IMR-90 (cell line): ENCODE results near the gene KRTAP12-2. TPM values are rescaled to one million over a fixed set of nuclear protein-coding genes. Genes with fewer than 3 reads are reported as not detected.

Source experiments
- ATAC-seq: fragments of 200-7000 bp; cut with Tn5 transposase; 2 replicates; pipeline ENCODE4 v1.9.1; 2020; ENCODE audit warnings: low read depth, mild to moderate bottlenecking, moderate library complexity
- BruUV-seq: library from RNA; stranded (reverse); fragments of 400-500 nt; replicated peaks from 2 replicates; lab custom pipeline; 2021; lab: Mats Ljungman, UMichigan
- CTCF ChIA-PET: fragments of 300-600 bp; formaldehyde crosslinking; extraction: SDS; loops from one replicate; lab custom pipeline; 2021; ENCODE audit warnings: antibody characterized with exemption; lab: Yijun Ruan, JAX
- POLR2A ChIA-PET: fragments of 300-600 bp; sonication (Branson Sonifier 250); formaldehyde crosslinking; loops from one replicate; lab custom pipeline; 2022; ENCODE audit warnings: antibody characterized with exemption; ENCODE audit not compliant: unreplicated experiment; lab: Charles Lee
- DNase-seq: peaks from one replicate; pipeline ENCODE4 v3.0.0; 2013
- H2AFZ ChIP-seq: replicated peaks from 2 replicates; pipeline ENCODE3; 2013; ENCODE audit warnings: low read length, mild to moderate bottlenecking; ENCODE audit not compliant: poor library complexity
- H2AK5ac ChIP-seq: 2 replicates; pipeline ENCODE4 v1.6.1; 2013; ENCODE audit warnings: low read depth, low read length, inconsistent platforms
- H2AK9ac ChIP-seq: replicated peaks from 2 replicates; pipeline ENCODE3; 2013; ENCODE audit warnings: mild to moderate bottlenecking, low read depth, low read length, moderate library complexity; ENCODE audit not compliant: poor library complexity
- H2BK120ac ChIP-seq: 2 replicates; pipeline ENCODE4 v1.6.1; 2013; ENCODE audit warnings: low read depth, low read length, inconsistent platforms
- H2BK15ac ChIP-seq: 3 replicates; pipeline ENCODE4 v1.6.1; 2013; ENCODE audit warnings: low read depth, low read length, inconsistent platforms
- H2BK20ac ChIP-seq: 2 replicates; pipeline ENCODE4 v1.6.1; 2013; ENCODE audit warnings: low read depth, mild to moderate bottlenecking, inconsistent platforms, low read length, moderate library complexity
- H2BK5ac ChIP-seq: 2 replicates; pipeline ENCODE4 v1.6.1; 2013; ENCODE audit warnings: mild to moderate bottlenecking, low read depth, low read length, inconsistent platforms; ENCODE audit not compliant: poor library complexity, severe bottlenecking
- H3K14ac ChIP-seq: replicated peaks from 2 replicates; pipeline ENCODE4 v1.6.1; 2013; ENCODE audit warnings: low read depth, low read length, inconsistent platforms
- H3K18ac ChIP-seq: 2 replicates; pipeline ENCODE4 v1.6.1; 2013; ENCODE audit warnings: low read depth, low read length, control low read depth
- H3K23ac ChIP-seq: 2 replicates; pipeline ENCODE4 v1.6.1; 2013; ENCODE audit warnings: low read depth, low read length, inconsistent platforms
- H3K27ac ChIP-seq: 2 replicates; pipeline ENCODE4 v1.5.1; 2013; ENCODE audit warnings: mild to moderate bottlenecking, control low read depth, low read length; ENCODE audit not compliant: insufficient read depth
- H3K27me3 ChIP-seq: 2 replicates; pipeline ENCODE4 v1.6.1; 2013; ENCODE audit warnings: low read length; ENCODE audit not compliant: control insufficient read depth, insufficient read depth
- H3K36me3 ChIP-seq: 2 replicates; pipeline ENCODE4 v1.6.1; 2013; ENCODE audit warnings: low read length, mixed read lengths; ENCODE audit not compliant: control insufficient read depth, insufficient read depth
- H3K4ac ChIP-seq: 2 replicates; pipeline ENCODE4 v1.6.1; 2013; ENCODE audit warnings: low read depth, low read length, inconsistent platforms
- H3K4me1 ChIP-seq: 2 replicates; pipeline ENCODE4 v1.6.1; 2013; ENCODE audit warnings: low read length, mixed read lengths; ENCODE audit not compliant: control insufficient read depth, insufficient read depth
- H3K4me2 ChIP-seq: 2 replicates; pipeline ENCODE4 v1.6.1; 2013; ENCODE audit warnings: low read depth, mild to moderate bottlenecking, control low read depth, low read length, moderate library complexity
- H3K4me3 ChIP-seq: 2 replicates; pipeline ENCODE4 v1.5.1; 2013; ENCODE audit warnings: low read depth, mild to moderate bottlenecking, control low read depth, low read length, moderate library complexity; ENCODE audit not compliant: insufficient read depth
- H3K56ac ChIP-seq: 2 replicates; pipeline ENCODE4 v1.6.1; 2013; ENCODE audit warnings: low read length, inconsistent platforms; ENCODE audit not compliant: insufficient read depth; ENCODE audit errors: extremely low read depth
- H3K79me1 ChIP-seq, 2 experiments: 2 replicates each; pipeline ENCODE4 v1.6.1; 2013; ENCODE audit warnings: low read length in 2 of 2, inconsistent platforms in 1 of 2, low read depth in 1 of 2
- H3K9ac ChIP-seq: 2 replicates; pipeline ENCODE4 v1.6.1; 2013; ENCODE audit warnings: low read depth, low read length, control low read depth
- H3K9me1 ChIP-seq: 2 replicates; pipeline ENCODE4 v1.6.1; 2013; ENCODE audit warnings: low read length, inconsistent platforms; ENCODE audit not compliant: insufficient read depth
- H3K9me3 ChIP-seq: 2 replicates; pipeline ENCODE4 v1.6.1; 2013; ENCODE audit warnings: low read length; ENCODE audit not compliant: control insufficient read depth, insufficient read depth
- H4K20me1 ChIP-seq: 2 replicates; pipeline ENCODE4 v1.6.1; 2013; ENCODE audit warnings: low read length, inconsistent platforms; ENCODE audit not compliant: insufficient read depth
- H4K5ac ChIP-seq: 2 replicates; pipeline ENCODE4 v1.6.1; 2013; ENCODE audit warnings: mild to moderate bottlenecking, low read depth, low read length, control low read depth
- H4K8ac ChIP-seq, 2 experiments: 2 replicates each; pipeline ENCODE4 v1.6.1; 2013; ENCODE audit warnings: low read depth in 2 of 2, low read length in 2 of 2, control low read depth in 1 of 2, inconsistent platforms in 1 of 2
- H4K91ac ChIP-seq: 2 replicates; pipeline ENCODE4 v1.6.1; 2013; ENCODE audit warnings: low read depth, low read length, inconsistent platforms; ENCODE audit not compliant: insufficient read depth
- MAFK ChIP-seq: IDR thresholded peaks from 2 replicates; pipeline ENCODE4 v1.6.1; 2012; ENCODE audit warnings: low read depth, low read length, improper control_type of control experiment
- NFE2L2 ChIP-seq: fragments of 150-350 bp; IDR thresholded peaks from 2 replicates; pipeline ENCODE4 v1.6.1; 2016; ENCODE audit warnings: low read depth, mild to moderate bottlenecking, low read length
- WGBS, 2 experiments: methylation state at CpG; one replicate each; pipeline versions ENCODE4 v1.1.5 to v1.1.7; 2013; ENCODE audit warnings: missing lambda C conversion rate in 2 of 2; ENCODE audit not compliant: insufficient read length in 1 of 2; ENCODE audit errors: extremely low coverage in 2 of 2; 5-methylcytosine and 5-hydroxymethylcytosine counted together
- dilution Hi-C: fragments of 300-500 bp; cut with HindIII; formaldehyde crosslinking; loops from one replicate; pipeline ENCODE4 v1.14.3; 2018; ENCODE audit warnings: low sequenced_read_pairs; ENCODE audit not compliant: unreplicated experiment
- in situ Hi-C: fragments of 300-500 bp; cut with MboI; formaldehyde crosslinking; loops from 3 replicates; pipeline ENCODE4 v1.14.3; 2019; ENCODE audit warnings: low sequenced_read_pairs, inconsistent platforms, mixed read lengths
- intact Hi-C: fragments of 100-400 bp; cut with micrococcal nuclease; formaldehyde crosslinking; loops from 2 replicates; pipeline ENCODE4 v1.10.0; 2022
- polyA plus RNA-seq, 3 experiments: library from polyadenylated mRNA; depleted of rRNA; stranded (reverse); fragments of >200 nt; gene quantifications; 2 replicates each; pipeline ENCODE4 v1.2.3, GENCODE V29; 2012; ENCODE audit warnings: low replicate concordance in 1 of 3
- total RNA-seq: library from RNA; depleted of rRNA; stranded (reverse); fragments of >200 nt; gene quantifications from 2 replicates; pipeline ENCODE4 v1.2.3, GENCODE V29; 2012

KRTAP12-2 gene
- total and polyA plus RNA-seq, 2 of the 4 experiments (the other 2 are of a cell fraction), result not detected

DNA sequence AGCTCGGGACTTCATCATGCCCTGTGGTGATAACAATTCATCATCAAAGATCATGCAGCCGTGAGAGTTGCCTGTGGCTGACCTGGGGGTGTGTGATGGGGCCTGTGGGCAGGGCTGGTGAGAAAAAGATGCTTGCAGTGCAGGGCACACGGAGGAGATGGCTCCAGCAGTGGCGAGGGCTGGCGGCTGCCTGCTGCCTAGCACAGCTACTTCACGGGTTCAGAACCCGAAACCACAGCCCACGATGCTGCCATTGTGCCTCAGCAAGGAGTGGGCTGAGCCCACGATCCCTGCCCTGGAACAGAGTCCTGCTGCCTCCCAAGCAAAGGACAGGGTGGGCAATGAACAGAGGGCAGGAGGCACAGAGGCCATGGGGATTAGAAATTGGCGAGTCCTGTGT, 40.5 kb downstream of the KRTAP12-2 start:
- no peaks in the 10 kb centered on the region for H3K36me3 ChIP-seq
- H3K27me3 ChIP-seq, result peaks cover 2% of the 10 kb centered on the region; the same call in 1 of the 2 replicates
- no peak overlapping the region for H2BK120ac ChIP-seq
- no peak overlapping the region for H3K4ac ChIP-seq
- DNase-seq (no peak), ATAC-seq (no peak)
- 0 out of 2 replicates have a peak, but pooled peaks cover 1% of the 10 kb centered on the region for H3K9me3 ChIP-seq
- no peak overlapping the region for H2AFZ ChIP-seq
- H4K8ac ChIP-seq, result no peak overlapping the region
- no peak overlapping the region for H2BK20ac ChIP-seq
- ChIA-PET POLR2A (no interaction called here), CTCF (no interaction called here)
- H3K9ac ChIP-seq, result no peak overlapping the region
- no peak overlapping the region for H3K27ac ChIP-seq
- no peak overlapping the region for H2AK5ac ChIP-seq
- H3K4me2 ChIP-seq, result no peak overlapping the region
- dilution Hi-C loops (no loop called here), intact Hi-C loops (no loop called here), in situ Hi-C loops (no loop called here)
- H3K4me3 ChIP-seq, result no peak overlapping the region
- no peak overlapping the region for H3K18ac ChIP-seq
- no peak for TF ChIP-seq NFE2L2
- no peak for TF ChIP-seq MAFK
- WGBS, 2 experiments, result 43% methylated on average over 2 of the region's 10 CpGs; no CpG with 5 or more reads in 1 of the 2 experiments
- BruUV-seq, result no TSS peak
- H4K20me1 ChIP-seq, result no peaks in the 10 kb centered on the region
- H3K23ac ChIP-seq, result no peak overlapping the region
- no peak overlapping the region for H2AK9ac ChIP-seq
- no peaks in the 10 kb centered on the region for H3K79me1 ChIP-seq
- H3K14ac ChIP-seq, result no peak overlapping the region
- H4K5ac ChIP-seq, result no peak overlapping the region
- H2BK5ac ChIP-seq, result no peak overlapping the region
- no peaks in the 10 kb centered on the region for H3K4me1 ChIP-seq
- H4K91ac ChIP-seq, result no peak overlapping the region
- no peaks in the 10 kb centered on the region for H3K9me1 ChIP-seq
- H2BK15ac ChIP-seq, result no peak overlapping the region
- H3K56ac ChIP-seq, result no peak overlapping the region
